ENCODE data around the gene SH3PXD2A. TPM values are rescaled to one million over a fixed set of nuclear protein-coding genes. Genes with fewer than 3 reads are reported as not detected.

SH3PXD2A gene
- total RNA-seq, 1 donor from 2014 or later: 12.4 TPM

- H3K36me3 ChIP-seq (ENCODE audit: control insufficient read depth, insufficient read depth, low read length): peaks cover 34% of the 10 kb centered on the region
- TF ChIP-seq CTCF (IDR thresholded peaks at IDR 0.05; ENCODE audit: insufficient read depth, low read length, severe bottlenecking): peak; percentile 77
- H3K4me3 ChIP-seq (ENCODE audit: low read depth, low read length): no peak overlapping the region
- DNase-seq (ENCODE audit: low read depth) (peak; percentile 25), FAIRE-seq (no peak)
- H3K27me3 ChIP-seq (ENCODE audit: control insufficient read depth, insufficient read depth, low read length): no peaks in the 10 kb centered on the region
Measured at GRCh38 chr10:103605359-103606096, 249.8 kb downstream of the SH3PXD2A start.

GRCh38 chr10:103603382-103603781 lies 252.0 kb downstream of the SH3PXD2A start:
- Histone ChIP-seq H3K4me3 (ENCODE audit: low read depth, low read length) (no peak overlapping the region), H3K36me3 (ENCODE audit: control insufficient read depth, insufficient read depth, low read length) (peaks cover 24% of the 10 kb centered on the region), H3K27me3 (ENCODE audit: control insufficient read depth, insufficient read depth, low read length) (no peaks in the 10 kb centered on the region)
- DNase-seq (ENCODE audit: low read depth) (no peak), FAIRE-seq (no peak)
- TF ChIP-seq CTCF (IDR thresholded peaks at IDR 0.05; ENCODE audit: insufficient read depth, low read length, severe bottlenecking): no peak

- Histone ChIP-seq H3K36me3 (ENCODE audit: control insufficient read depth, insufficient read depth, low read length) (peaks cover 23% of the 10 kb centered on the region), H3K27me3 (ENCODE audit: control insufficient read depth, insufficient read depth, low read length) (no peaks in the 10 kb centered on the region), H3K4me3 (ENCODE audit: low read depth, low read length) (no peak overlapping the region)
- TF ChIP-seq CTCF (IDR thresholded peaks at IDR 0.05; ENCODE audit: insufficient read depth, low read length, severe bottlenecking): no peak
- FAIRE-seq (no peak), DNase-seq (ENCODE audit: low read depth) (no peak)
Measured at GRCh38 chr10:103602852-103603155, 252.6 kb downstream of the SH3PXD2A start.

GRCh38 chr10:103602028-103602851 lies 253.1 kb downstream of the SH3PXD2A start:
- TF ChIP-seq CTCF (IDR thresholded peaks at IDR 0.05; ENCODE audit: insufficient read depth, low read length, severe bottlenecking): no peak
- Histone ChIP-seq H3K27me3 (ENCODE audit: control insufficient read depth, insufficient read depth, low read length) (no peaks in the 10 kb centered on the region), H3K36me3 (ENCODE audit: control insufficient read depth, insufficient read depth, low read length) (peaks cover 23% of the 10 kb centered on the region), H3K4me3 (ENCODE audit: low read depth, low read length) (no peak overlapping the region)
- DNase-seq (ENCODE audit: low read depth): no peak
- FAIRE-seq: no peak

- Histone ChIP-seq H3K36me3 (ENCODE audit: control insufficient read depth, insufficient read depth, low read length) (peaks cover 23% of the 10 kb centered on the region), H3K27me3 (ENCODE audit: control insufficient read depth, insufficient read depth, low read length) (no peaks in the 10 kb centered on the region), H3K4me3 (ENCODE audit: low read depth, low read length) (no peak overlapping the region)
- TF ChIP-seq CTCF (IDR thresholded peaks at IDR 0.05; ENCODE audit: insufficient read depth, low read length, severe bottlenecking): no peak
- no peak for DNase-seq (ENCODE audit: low read depth)
- FAIRE-seq: no peak
Measured at GRCh38 chr10:103600956-103601569, 254.3 kb downstream of the SH3PXD2A start.
